T-cell (primary cell): ENCODE data around the gene CHAMP1. TPM values are rescaled to one million over a fixed set of nuclear protein-coding genes. Genes with fewer than 3 reads are reported as not detected.

Experiments used
- ATAC-seq, 4 experiments: fragments of 200-7000 bp in 3 of 4; fragments of 150-1000 bp in 1 of 4; cut with Tn5 transposase; replicated peaks in 1 of 4; 1 replicate in 3 of 4; 2 replicates in 1 of 4; pipeline ENCODE4 v1.10.0; 2021; ENCODE audit warnings: moderate library complexity in 3 of 4, mild to moderate bottlenecking in 2 of 4, moderate number of reproducible peaks in 1 of 4
- CTCF ChIA-PET, 2 donors: fragments of 300-600 bp; sonication (Branson Sonifier 250); formaldehyde crosslinking; loops; one replicate each; lab custom pipeline; 2022; ENCODE audit warnings: antibody characterized with exemption in 2 of 2; lab: Charles Lee
- POLR2A ChIA-PET, 2 donors: fragments of 300-600 bp; sonication (Branson Sonifier 250); formaldehyde crosslinking; loops; one replicate each; lab custom pipeline; 2022; ENCODE audit warnings: antibody characterized with exemption in 2 of 2; lab: Charles Lee
- DNase-seq, 35 experiments: peaks; one replicate each; pipeline versions ENCODE4 v3.0.0 to v3.0.0-alpha.2; 2013 to 2023
- H3K27ac ChIP-seq: one replicate; pipeline ENCODE4 v1.5.1; 2013; ENCODE audit warnings: low read length
- H3K27me3 ChIP-seq, 2 experiments: replicated peaks in 1 of 2; 1 replicate in 1 of 2; 2 replicates in 1 of 2; pipeline versions ENCODE4 v1.6.1 to v1.7.0; 2013; ENCODE audit warnings: low read length in 1 of 2, mixed read lengths in 1 of 2; ENCODE audit not compliant: control insufficient read depth in 2 of 2, insufficient read depth in 2 of 2; ENCODE audit errors: extremely low read depth in 1 of 2
- H3K36me3 ChIP-seq, 2 donors: 1 replicate in 1 of 2; 2 replicates in 1 of 2; pipeline versions ENCODE4 v1.6.1 to v1.7.0; 2013; ENCODE audit warnings: low read length in 1 of 2; ENCODE audit not compliant: control insufficient read depth in 2 of 2, insufficient read depth in 1 of 2; ENCODE audit errors: extremely low read depth in 1 of 2
- H3K4me1 ChIP-seq, 2 experiments: 1 replicate in 1 of 2; 2 replicates in 1 of 2; pipeline versions ENCODE4 v1.6.1 to v1.7.0; 2013; ENCODE audit warnings: low read length in 2 of 2, mixed read lengths in 1 of 2; ENCODE audit not compliant: insufficient read depth in 2 of 2, control insufficient read depth in 1 of 2; ENCODE audit errors: extremely low read depth in 1 of 2
- H3K4me3 ChIP-seq, 2 donors: 1 replicate in 1 of 2; 2 replicates in 1 of 2; pipeline versions ENCODE4 v1.5.1 to v1.7.0; 2013; ENCODE audit warnings: mild to moderate bottlenecking in 2 of 2, low read length in 1 of 2, moderate library complexity in 1 of 2; ENCODE audit not compliant: control insufficient read depth in 1 of 2; ENCODE audit errors: extremely low read depth in 1 of 2
- H3K9me3 ChIP-seq: 2 replicates; pipeline ENCODE4 v1.7.0; 2013
- H3K27ac Mint-ChIP-seq, 2 donors: one replicate each; pipeline ENCODE4 v1.8.0; 2020 to 2021; ENCODE audit warnings: mild to moderate bottlenecking in 2 of 2, mixed read lengths in 2 of 2
- H3K27me3 Mint-ChIP-seq, 2 donors: one replicate each; pipeline ENCODE4 v1.8.0; 2021 to 2022; ENCODE audit warnings: mixed read lengths in 2 of 2
- H3K36me3 Mint-ChIP-seq: one replicate; pipeline ENCODE4 v1.8.0; 2021; ENCODE audit warnings: mixed read lengths
- H3K4me1 Mint-ChIP-seq, 3 donors: one replicate each; pipeline ENCODE4 v1.8.0; 2020 to 2022; ENCODE audit warnings: mixed read lengths in 3 of 3, mild to moderate bottlenecking in 1 of 3
- H3K4me3 Mint-ChIP-seq, 3 donors: one replicate each; pipeline ENCODE4 v1.8.0; 2020 to 2022; ENCODE audit warnings: mild to moderate bottlenecking in 3 of 3, mixed read lengths in 3 of 3, moderate library complexity in 3 of 3
- H3K9me3 Mint-ChIP-seq, 3 donors: one replicate each; pipeline ENCODE4 v1.8.0; 2020 to 2022; ENCODE audit warnings: mixed read lengths in 3 of 3
- WGBS: methylation state at CpG from one replicate; pipeline ENCODE4 v1.1.5; 2013; ENCODE audit warnings: missing lambda C conversion rate; ENCODE audit not compliant: insufficient coverage; 5-methylcytosine and 5-hydroxymethylcytosine counted together
- total RNA-seq, 35 experiments: library from RNA in 6 of 35; stranded (reverse) in 6 of 35; fragments of 120-200 nt in 1 of 35; gene quantifications; one replicate each; pipeline versions ENCODE4 v1.2.1 to v1.2.4 and lab custom pipeline; 2013 to 2026

Gene CHAMP1
- 10 to 100 TPM; 14.0 to 21.7 (median 18.0) TPM for total RNA-seq
- 9.9 TPM for total RNA-seq (2013)
- 3.2 to 21.2 (median 8.4) reads per million in 29 experiments for total RNA-seq (lab: John Stamatoyannopoulos, UW)

- peaks cover 46 to 47% (median 46%) of the 10 kb centered on the region in 3 donors for H3K4me1 Mint-ChIP-seq
- Histone ChIP-seq H3K27ac (peak within 1 kb of the TSS; percentile 78), H3K4me1 (peaks cover 15 to 22% of the 10 kb centered on the region in 2 experiments), H3K4me3 (peak within 1 kb of the TSS; percentile 62 to 66), H3K9me3 (no peaks in the 10 kb centered on the region), H3K27me3 (no peaks in the 10 kb centered on the region), H3K36me3 (no peaks in the 10 kb centered on the region)
- DNase-seq (peak; percentile 76 to 94 (median 83)), ATAC-seq (peak; percentile 92 to 94 (median 93))
- H3K27me3 Mint-ChIP-seq, result no peaks in the 10 kb centered on the region
- H3K36me3 Mint-ChIP-seq, result no peaks in the 10 kb centered on the region
- H3K9me3 Mint-ChIP-seq, result no peaks in the 10 kb centered on the region
- H3K4me3 Mint-ChIP-seq, result peak within 1 kb of the TSS; percentile 85 to 87 (median 86)
- WGBS, result under 1% methylated on average over 104 of the region's 107 CpGs
- peak within 1 kb of the TSS; percentile 90 to 95 for H3K27ac Mint-ChIP-seq
- POLR2A ChIA-PET, result no interaction called here
- CTCF ChIA-PET, result no interaction called here
These were observed at the start of gene CHAMP1 for GRCh38 chr13:114314074-114314912. Gene CHAMP1, plus strand, starts transcription at chr13:114314503. Its CDS starts 9,340 bp downstream, at chr13:114323843.

- no peak overlapping the region for H3K27ac ChIP-seq
- WGBS, result 100% methylated on average over 1 of the region's 8 CpGs
- no peaks in the 10 kb centered on the region for H3K9me3 ChIP-seq
- peaks cover 0 to 64% of the 10 kb centered on the region in 2 donors for H3K36me3 ChIP-seq
- peak overlapping the region in 1 of 2 donors; percentile 39 for H3K27ac Mint-ChIP-seq
- ChIA-PET POLR2A (no interaction called here), CTCF (no interaction called here)
- no peaks in the 10 kb centered on the region for H3K9me3 Mint-ChIP-seq
- peaks cover 45 to 67% (median 60%) of the 10 kb centered on the region in 3 donors for H3K4me1 Mint-ChIP-seq
- H3K4me3 Mint-ChIP-seq, result no peak overlapping the region
- no peaks in the 10 kb centered on the region for H3K27me3 Mint-ChIP-seq
- no peaks in the 10 kb centered on the region for H3K27me3 ChIP-seq
- no peak overlapping the region for H3K4me3 ChIP-seq
- peaks cover 70% of the 10 kb centered on the region for H3K36me3 Mint-ChIP-seq
- ATAC-seq (no peak), DNase-seq (no peak)
- H3K4me1 ChIP-seq, result peaks cover 10 to 65% of the 10 kb centered on the region in 2 experiments
These were observed 49.3 kb upstream of the CHAMP1 start for GRCh38 chr13:114264886-114265611.

- Mint-ChIP-seq H3K27me3 (no peaks in the 10 kb centered on the region), H3K27ac (peak overlapping the region; percentile 55 to 61), H3K9me3 (no peaks in the 10 kb centered on the region), H3K36me3 (peaks cover 64% of the 10 kb centered on the region), H3K4me1 (peaks cover 38 to 58% (median 54%) of the 10 kb centered on the region in 3 donors), H3K4me3 (peak overlapping the region in 1 of 3 donors; percentile 13)
- Histone ChIP-seq H3K9me3 (no peaks in the 10 kb centered on the region), H3K27me3 (no peaks in the 10 kb centered on the region), H3K4me3 (peak overlapping the region in 1 of 2 donors; percentile 9), H3K36me3 (peaks cover 0 to 54% of the 10 kb centered on the region in 2 donors), H3K4me1 (peaks cover 10 to 63% of the 10 kb centered on the region in 2 experiments), H3K27ac (no peak overlapping the region)
- 83% methylated on average over 2 of the region's 5 CpGs for WGBS
- no peak for ATAC-seq
- POLR2A ChIA-PET, result interaction anchor here in 1 of 2 donors (0.7 kb wide), 1 partner anchor 270 kb away, joined by 4 read pairs; no protein-coding TSS in a partner anchor
- no peak for DNase-seq
- CTCF ChIA-PET, result interaction anchor here in 1 of 2 donors (0.7 kb wide), 2 partner anchors 36 to 46 kb away, joined by 3 read pairs; no protein-coding TSS in a partner anchor
These were observed 48.1 kb upstream of the CHAMP1 start for GRCh38 chr13:114266241-114266640.

GRCh38 chr13:114268344-114269280 lies 45.7 kb upstream of the CHAMP1 start:
- Histone ChIP-seq H3K9me3 (no peaks in the 10 kb centered on the region), H3K4me1 (peaks cover 0 to 46% of the 10 kb centered on the region in 2 experiments), H3K36me3 (peaks cover 3 to 54% of the 10 kb centered on the region in 2 donors), H3K27me3 (no peaks in the 10 kb centered on the region), H3K4me3 (peak overlapping the region in 1 of 2 donors; percentile 42), H3K27ac (peak overlapping the region; percentile 59)
- Mint-ChIP-seq H3K4me3 (peak overlapping the region; percentile 44 to 57 (median 48)), H3K27me3 (no peaks in the 10 kb centered on the region), H3K27ac (peak overlapping the region; percentile 70 to 88), H3K9me3 (no peaks in the 10 kb centered on the region), H3K4me1 (peaks cover 25 to 36% (median 33%) of the 10 kb centered on the region in 3 donors), H3K36me3 (peaks cover 64% of the 10 kb centered on the region)
- CTCF ChIA-PET, result interaction anchor here in 1 of 2 donors (0.5 to 0.7 kb wide), 2 partner anchors 11 to 13 kb away, joined by 3 to 4 read pairs; no protein-coding TSS in a partner anchor
- POLR2A ChIA-PET, result interaction anchor here in 1 of 2 donors (0.5 kb wide), 1 partner anchor 92 kb away, joined by 5 read pairs; no protein-coding TSS in a partner anchor
- WGBS, result 27% methylated on average over 2 of the region's 6 CpGs
- DNase-seq (peak in 10 of 35 experiments; percentile 4 to 50 (median 16)), ATAC-seq (peak in 3 of 4 experiments; percentile 36 to 65 (median 63))

GRCh38 chr13:114269281-114269770 lies 45.0 kb upstream of the CHAMP1 start:
- POLR2A ChIA-PET, result no interaction called here
- no peak for ATAC-seq
- DNase-seq, result no peak
- peaks cover 0 to 41% of the 10 kb centered on the region in 2 experiments for H3K4me1 ChIP-seq
- peaks cover 63% of the 10 kb centered on the region for H3K36me3 Mint-ChIP-seq
- H3K4me1 Mint-ChIP-seq, result peaks cover 22 to 32% (median 29%) of the 10 kb centered on the region in 3 donors
- peaks cover 3 to 55% of the 10 kb centered on the region in 2 donors for H3K36me3 ChIP-seq
- no peak overlapping the region for H3K4me3 Mint-ChIP-seq
- no CpG with 5 or more reads among the region's 4 CpGs for WGBS
- peak overlapping the region; percentile 59 for H3K27ac ChIP-seq
- no peaks in the 10 kb centered on the region for H3K27me3 ChIP-seq
- H3K27ac Mint-ChIP-seq, result peak overlapping the region; percentile 70 to 80
- no peaks in the 10 kb centered on the region for H3K27me3 Mint-ChIP-seq
- no peak overlapping the region for H3K4me3 ChIP-seq
- no peaks in the 10 kb centered on the region for H3K9me3 ChIP-seq
- CTCF ChIA-PET, result interaction anchor here in 1 of 2 donors (0.7 kb wide), 1 partner anchor 10 kb away, joined by 4 read pairs; no protein-coding TSS in a partner anchor
- no peaks in the 10 kb centered on the region for H3K9me3 Mint-ChIP-seq
